ENCODE measurements around the gene ZNF665.

DNA sequence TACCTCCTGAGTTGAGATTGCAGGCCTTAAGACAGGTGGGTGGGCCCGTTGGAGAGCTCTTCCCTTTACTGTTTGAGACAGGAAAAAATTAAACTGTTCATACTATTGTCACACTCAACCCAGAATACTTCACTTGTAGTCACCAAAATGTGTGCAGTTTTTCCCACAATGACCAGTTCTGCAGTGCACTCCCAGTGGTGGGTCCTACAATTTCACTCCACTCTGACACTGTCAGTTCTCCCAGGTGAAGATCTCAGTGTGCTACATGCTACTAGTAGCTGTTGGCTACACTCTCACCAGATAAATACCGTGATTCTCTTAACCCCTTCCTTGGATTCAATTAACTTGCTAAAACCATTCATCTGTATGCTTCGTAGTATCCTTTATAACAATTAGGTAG is 2.9 kb downstream of the ZNF665 start:
- TF ChIP-seq, protein P1, sequence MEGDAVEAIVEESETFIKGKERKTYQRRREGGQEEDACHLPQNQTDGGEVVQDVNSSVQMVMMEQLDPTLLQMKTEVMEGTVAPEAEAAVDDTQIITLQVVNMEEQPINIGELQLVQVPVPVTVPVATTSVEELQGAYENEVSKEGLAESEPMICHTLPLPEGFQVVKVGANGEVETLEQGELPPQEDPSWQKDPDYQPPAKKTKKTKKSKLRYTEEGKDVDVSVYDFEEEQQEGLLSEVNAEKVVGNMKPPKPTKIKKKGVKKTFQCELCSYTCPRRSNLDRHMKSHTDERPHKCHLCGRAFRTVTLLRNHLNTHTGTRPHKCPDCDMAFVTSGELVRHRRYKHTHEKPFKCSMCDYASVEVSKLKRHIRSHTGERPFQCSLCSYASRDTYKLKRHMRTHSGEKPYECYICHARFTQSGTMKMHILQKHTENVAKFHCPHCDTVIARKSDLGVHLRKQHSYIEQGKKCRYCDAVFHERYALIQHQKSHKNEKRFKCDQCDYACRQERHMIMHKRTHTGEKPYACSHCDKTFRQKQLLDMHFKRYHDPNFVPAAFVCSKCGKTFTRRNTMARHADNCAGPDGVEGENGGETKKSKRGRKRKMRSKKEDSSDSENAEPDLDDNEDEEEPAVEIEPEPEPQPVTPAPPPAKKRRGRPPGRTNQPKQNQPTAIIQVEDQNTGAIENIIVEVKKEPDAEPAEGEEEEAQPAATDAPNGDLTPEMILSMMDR (IDR thresholded peaks at IDR 0.05) = no peak
- TF ChIP-seq EZH2 (IDR thresholded peaks at IDR 0.05) (no peak), EZH2phosphoT487 (IDR thresholded peaks at IDR 0.05) (no peak)

All from neural progenitor cell (in vitro differentiated cells).